Measurements from ENCODE around the gene PALD1. TPM values are rescaled to one million over a fixed set of nuclear protein-coding genes. Genes with fewer than 3 reads are reported as not detected.
A peak's percentile ranks its signal among the peaks of the same experiment; 100 is the strongest.

The PALD1 gene
- polyA plus RNA-seq, 1 of the 3 experiments (the other 2 are of a cell fraction): 0.16 TPM

- no peak for TF ChIP-seq EZH2phosphoT487 (IDR thresholded peaks at IDR 0.05; ENCODE audit: borderline replicate concordance, low read depth)
- TF ChIP-seq FOXJ3 (CRISPR knock-in tag; IDR thresholded peaks at IDR 0.05): no peak
- TF ChIP-seq MEF2A (IDR thresholded peaks at IDR 0.05; ENCODE audit: borderline replicate concordance, low read depth): no peak
- no peak for TF ChIP-seq NRF1 (IDR thresholded peaks at IDR 0.05; ENCODE audit: low read depth, low read length)
- TF ChIP-seq CTCF (IDR thresholded peaks at IDR 0.05): peak; percentile 88
- TF ChIP-seq SMC3 (IDR thresholded peaks at IDR 0.05; ENCODE audit: low read depth, low read length): peak; percentile 97
- no peak for TF ChIP-seq YY1 (IDR thresholded peaks at IDR 0.05; ENCODE audit: low read depth)
- TF ChIP-seq USF2 (IDR thresholded peaks at IDR 0.05; ENCODE audit: borderline replicate concordance, low read depth, low read length): no peak
- no peak for TF ChIP-seq RCOR1 (IDR thresholded peaks at IDR 0.05; ENCODE audit: low read length)
- peak; percentile 98 for TF ChIP-seq RAD21 (IDR thresholded peaks at IDR 0.05; ENCODE audit: low read length)
- Histone ChIP-seq H3K36me3 (replicated peaks in 1 of 2; ENCODE audit: control insufficient read depth in 1 of 2, insufficient read depth in 2 of 2, low read length in 1 of 2) (no peaks in the 10 kb centered on the region), H2AFZ (ENCODE audit: low read depth) (no peak overlapping the region), H3K4me1 (ENCODE audit: control insufficient read depth in 1 of 2, insufficient read depth in 2 of 2, low read depth in 1 of 2, low read length in 1 of 2) (peaks cover 3 to 5% of the 10 kb centered on the region in 2 experiments; a peak in 2 of 4 replicates), H3K79me2 (ENCODE audit: insufficient read depth) (no peaks in the 10 kb centered on the region), H4K20me1 (ENCODE audit: insufficient read depth) (no peaks in the 10 kb centered on the region), H3K9me3 (no peaks in the 10 kb centered on the region), H3K4me3 (ENCODE audit: low read depth in 2 of 2, low read length in 1 of 2) (no peak overlapping the region; a peak in 1 of 4 replicates), H3K9me2 (no peaks in the 10 kb centered on the region), H3K4me2 (no peak overlapping the region), H3K9ac (no peak overlapping the region), H3K27ac (ENCODE audit: low read depth in 2 of 2, low read length in 1 of 2) (no peak overlapping the region), H3K27me3 (ENCODE audit: insufficient read depth) (no peaks in the 10 kb centered on the region), H3F3A (replicated peaks; ENCODE audit: insufficient read depth) (no peaks in the 10 kb centered on the region)
- peak; percentile 88 for DNase-seq
- POLR2A ChIA-PET: no interaction called here
- CTCF ChIA-PET: interaction anchor here (0.6 to 8.4 kb wide), 48 partner anchors 9 to 353 kb away, joined by 3 to 118 read pairs (median 4); no protein-coding TSS in a partner anchor
- WGBS (ENCODE audit: low lambda C conversion rate): no CpG with 5 or more reads among the region's 3 CpGs
Observed at GRCh38 chr10:70549962-70550458, 71.4 kb downstream of the PALD1 start.

- H3K4me3 ChIP-seq (ENCODE audit: low read depth in 2 of 2, low read length in 1 of 2): no peak overlapping the region
- H2AFZ ChIP-seq (ENCODE audit: low read depth): no peak overlapping the region
- no peak for DNase-seq
- H3K36me3 ChIP-seq (replicated peaks in 1 of 2; ENCODE audit: control insufficient read depth in 1 of 2, insufficient read depth in 2 of 2, low read length in 1 of 2): no peaks in the 10 kb centered on the region
- no peak overlapping the region for H3K9ac ChIP-seq
- no peak overlapping the region for H3K27ac ChIP-seq (ENCODE audit: low read depth in 2 of 2, low read length in 1 of 2)
- no peaks in the 10 kb centered on the region for H3K27me3 ChIP-seq (ENCODE audit: insufficient read depth)
- H3K9me2 ChIP-seq: no peaks in the 10 kb centered on the region
- ChIA-PET POLR2A (no interaction called here), CTCF (interaction anchor here (0.6 to 8.4 kb wide), 40 partner anchors 10 to 330 kb away, joined by 3 to 118 read pairs (median 4); no protein-coding TSS in a partner anchor)
- no peaks in the 10 kb centered on the region for H3K79me2 ChIP-seq (ENCODE audit: insufficient read depth)
- WGBS (ENCODE audit: low lambda C conversion rate): 58% methylated on average over 6 of the region's 6 CpGs
- H3F3A ChIP-seq (replicated peaks; ENCODE audit: insufficient read depth): no peaks in the 10 kb centered on the region
- H3K9me3 ChIP-seq: no peaks in the 10 kb centered on the region
- TF ChIP-seq GATA2 (CRISPR knock-in tag; IDR thresholded peaks at IDR 0.05) (no peak), RFX5 (IDR thresholded peaks at IDR 0.05; ENCODE audit: low read length) (no peak)
- no peak overlapping the region for H3K4me2 ChIP-seq
- no peaks in the 10 kb centered on the region for H4K20me1 ChIP-seq (ENCODE audit: insufficient read depth)
- H3K4me1 ChIP-seq (ENCODE audit: control insufficient read depth in 1 of 2, insufficient read depth in 2 of 2, low read depth in 1 of 2, low read length in 1 of 2): peaks cover 3 to 5% of the 10 kb centered on the region in 2 experiments; a peak in 2 of 4 replicates
Observed at GRCh38 chr10:70550459-70550858, 71.9 kb downstream of the PALD1 start.

Data from SK-N-SH (cell line).